Measurements from ENCODE around the gene KRTAP4-16. TPM values are rescaled to one million over a fixed set of nuclear protein-coding genes. Genes with fewer than 3 reads are reported as not detected.
A peak's percentile ranks its signal among the peaks of the same experiment; 100 is the strongest.
"Not testable (repeated sequence)": the region's sequence is repeated elsewhere in the genome, so short reads cannot be mapped to it uniquely, and the experiment has no call there.

The KRTAP4-16 gene
- total RNA-seq, 1 experiment from 2014 or later = not detected

DNA sequence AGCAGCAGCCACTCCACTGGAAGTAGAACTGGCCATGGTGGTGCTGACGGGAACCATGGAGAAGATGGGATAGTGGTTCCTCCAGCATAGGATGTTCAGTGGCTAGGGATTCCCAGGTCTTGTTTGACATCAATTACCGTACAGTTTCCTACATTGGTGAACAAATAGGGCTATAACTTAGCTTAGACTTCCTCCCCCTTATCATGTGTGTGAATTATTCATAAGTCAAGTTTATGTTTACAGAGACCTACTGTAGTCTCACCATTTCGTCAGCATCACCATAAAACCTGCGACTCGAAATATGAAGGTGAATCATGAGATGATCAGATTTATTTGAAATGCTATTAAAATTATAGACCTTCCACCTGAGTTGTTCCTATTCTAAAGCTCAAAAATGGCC, 43.3 kb downstream of the KRTAP4-16 start:
- Histone ChIP-seq H3K4me2 (peak overlapping the region; percentile 43), H3K9me2 (ENCODE audit: insufficient read depth) (no peaks in the 10 kb centered on the region), H3K4me1 (replicated peaks; ENCODE audit: insufficient read depth) (peaks cover 43% of the 10 kb centered on the region), H2AFZ (no peak overlapping the region), H3F3A (ENCODE audit: insufficient read depth, low read depth) (peaks cover 26% of the 10 kb centered on the region), H3K4me3 (no peak overlapping the region), H3K36me3 (ENCODE audit: low read depth) (0 out of 2 replicates have a peak, but pooled peaks cover 5% of the 10 kb centered on the region), H3K27me3 (ENCODE audit: insufficient read depth, low read depth) (no peaks in the 10 kb centered on the region), H3K9me3 (ENCODE audit: insufficient read depth, low read depth) (no peaks in the 10 kb centered on the region; the same call in 1 of the 2 replicates), H3K79me2 (ENCODE audit: low read depth) (no peaks in the 10 kb centered on the region), H4K20me1 (ENCODE audit: insufficient read depth) (no peaks in the 10 kb centered on the region), H3K27ac (peak overlapping the region; percentile 88)
- TF ChIP-seq EZH2 (IDR thresholded peaks at IDR 0.05; ENCODE audit: low read depth) = no peak
- DNase-seq = peak in 1 of 2 experiments; percentile 72
- ChIA-PET POLR2A (ENCODE audit: unreplicated experiment) (interaction anchor here (0.6 kb wide), 4 partner anchors 156 to 594 kb away, joined by 3 to 7 read pairs (median 6); partner anchors contain the start of gene KRT19), CTCF (no interaction called here)
- no TSS peak for BruUV-seq (replicated peaks)
- intact Hi-C loops (cut with micrococcal nuclease; ENCODE audit: unreplicated experiment) = no loop called here

DNA sequence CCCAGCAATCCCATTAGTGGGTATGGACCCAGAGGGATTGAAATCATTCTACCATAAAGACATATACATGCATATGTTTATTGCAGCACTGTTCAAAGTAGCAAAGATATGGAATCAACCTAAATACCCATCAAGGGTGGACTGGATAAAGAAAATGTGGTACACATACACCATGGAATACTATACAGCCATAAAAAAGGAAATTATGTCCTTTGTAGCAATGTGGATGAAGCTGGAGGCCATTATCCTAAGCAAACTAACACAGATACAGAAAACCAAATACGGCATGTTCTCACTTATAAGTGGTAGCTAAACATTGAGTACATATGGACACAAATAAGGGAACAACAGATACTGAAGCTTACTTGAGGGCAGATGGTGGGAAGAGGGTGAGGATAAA, 44.5 kb downstream of the KRTAP4-16 start:
- no peak overlapping the region for H3K27ac ChIP-seq
- peaks cover 26% of the 10 kb centered on the region for H3F3A ChIP-seq (ENCODE audit: insufficient read depth, low read depth)
- no peaks in the 10 kb centered on the region for H3K9me2 ChIP-seq (ENCODE audit: insufficient read depth)
- no peak overlapping the region for H2AFZ ChIP-seq
- no peak for DNase-seq
- ChIA-PET CTCF (interaction anchor here (0.6 kb wide), 1 partner anchor 97 kb away, joined by 4 read pairs; no protein-coding TSS in a partner anchor), POLR2A (ENCODE audit: unreplicated experiment) (no interaction called here)
- no TSS peak for BruUV-seq (replicated peaks)
- no peaks in the 10 kb centered on the region for H3K27me3 ChIP-seq (ENCODE audit: insufficient read depth, low read depth)
- intact Hi-C loops (cut with micrococcal nuclease; ENCODE audit: unreplicated experiment) = no loop called here
- H3K9me3 ChIP-seq (ENCODE audit: insufficient read depth, low read depth) = peaks cover 9% of the 10 kb centered on the region; the same call in 1 of the 2 replicates
- no peaks in the 10 kb centered on the region for H4K20me1 ChIP-seq (ENCODE audit: insufficient read depth)
- TF ChIP-seq, protein P1, sequence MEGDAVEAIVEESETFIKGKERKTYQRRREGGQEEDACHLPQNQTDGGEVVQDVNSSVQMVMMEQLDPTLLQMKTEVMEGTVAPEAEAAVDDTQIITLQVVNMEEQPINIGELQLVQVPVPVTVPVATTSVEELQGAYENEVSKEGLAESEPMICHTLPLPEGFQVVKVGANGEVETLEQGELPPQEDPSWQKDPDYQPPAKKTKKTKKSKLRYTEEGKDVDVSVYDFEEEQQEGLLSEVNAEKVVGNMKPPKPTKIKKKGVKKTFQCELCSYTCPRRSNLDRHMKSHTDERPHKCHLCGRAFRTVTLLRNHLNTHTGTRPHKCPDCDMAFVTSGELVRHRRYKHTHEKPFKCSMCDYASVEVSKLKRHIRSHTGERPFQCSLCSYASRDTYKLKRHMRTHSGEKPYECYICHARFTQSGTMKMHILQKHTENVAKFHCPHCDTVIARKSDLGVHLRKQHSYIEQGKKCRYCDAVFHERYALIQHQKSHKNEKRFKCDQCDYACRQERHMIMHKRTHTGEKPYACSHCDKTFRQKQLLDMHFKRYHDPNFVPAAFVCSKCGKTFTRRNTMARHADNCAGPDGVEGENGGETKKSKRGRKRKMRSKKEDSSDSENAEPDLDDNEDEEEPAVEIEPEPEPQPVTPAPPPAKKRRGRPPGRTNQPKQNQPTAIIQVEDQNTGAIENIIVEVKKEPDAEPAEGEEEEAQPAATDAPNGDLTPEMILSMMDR (conservative IDR thresholded peaks at IDR 0.05) = no peak
- no peak for TF ChIP-seq EZH2 (IDR thresholded peaks at IDR 0.05; ENCODE audit: low read depth)
- peaks cover 42% of the 10 kb centered on the region for H3K4me1 ChIP-seq (replicated peaks; ENCODE audit: insufficient read depth)
- 0 out of 2 replicates have a peak, but pooled peaks cover 5% of the 10 kb centered on the region for H3K36me3 ChIP-seq (ENCODE audit: low read depth)
- no peak overlapping the region for H3K4me3 ChIP-seq
- no peaks in the 10 kb centered on the region for H3K79me2 ChIP-seq (ENCODE audit: low read depth)
- H3K4me2 ChIP-seq = no peak overlapping the region

DNA sequence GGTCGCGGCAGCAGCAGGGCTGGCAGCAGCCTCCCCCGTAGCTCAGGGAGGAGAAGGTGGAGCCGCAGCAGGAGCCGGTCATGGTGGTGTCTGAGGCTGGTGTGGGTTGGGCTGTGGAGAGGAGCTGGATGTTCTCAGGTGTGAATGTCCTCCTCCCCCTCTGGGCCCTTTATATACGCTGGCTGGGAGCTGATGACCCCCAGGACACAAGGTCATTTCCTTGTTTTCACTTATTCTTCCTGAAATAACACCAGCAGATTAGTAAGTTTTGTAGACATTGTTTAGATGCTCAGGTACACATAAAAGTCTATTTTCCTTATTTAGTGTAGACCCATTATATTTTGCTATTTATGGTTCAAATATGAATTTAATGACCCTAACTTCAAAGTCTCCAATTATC, 46.9 kb downstream of the KRTAP4-16 start, which contains the start of gene KRTAP2-2:
TSS of gene KRTAP2-2 (minus strand) at position 101 of the 400 bp plus-strand sequence. CDS start at position 82, 19 bp downstream.
- H3K4me3 ChIP-seq; H3K27ac ChIP-seq; H3K9me3 ChIP-seq (ENCODE audit: insufficient read depth, low read depth); H3K4me2 ChIP-seq; H3K79me2 ChIP-seq (ENCODE audit: low read depth); H3K36me3 ChIP-seq (ENCODE audit: low read depth); H3K9me2 ChIP-seq (ENCODE audit: insufficient read depth); H2AFZ ChIP-seq; intact Hi-C loops (cut with micrococcal nuclease; ENCODE audit: unreplicated experiment); DNase-seq; BruUV-seq (replicated peaks); H4K20me1 ChIP-seq (ENCODE audit: insufficient read depth); POLR2A ChIA-PET (ENCODE audit: unreplicated experiment); H3K27me3 ChIP-seq (ENCODE audit: insufficient read depth, low read depth); CTCF ChIA-PET: not testable (repeated sequence)
- Histone ChIP-seq H3K4me1 (replicated peaks; ENCODE audit: insufficient read depth) (peaks cover 24% of the 10 kb centered on the region), H3F3A (ENCODE audit: insufficient read depth, low read depth) (peaks cover 18% of the 10 kb centered on the region)

DNA sequence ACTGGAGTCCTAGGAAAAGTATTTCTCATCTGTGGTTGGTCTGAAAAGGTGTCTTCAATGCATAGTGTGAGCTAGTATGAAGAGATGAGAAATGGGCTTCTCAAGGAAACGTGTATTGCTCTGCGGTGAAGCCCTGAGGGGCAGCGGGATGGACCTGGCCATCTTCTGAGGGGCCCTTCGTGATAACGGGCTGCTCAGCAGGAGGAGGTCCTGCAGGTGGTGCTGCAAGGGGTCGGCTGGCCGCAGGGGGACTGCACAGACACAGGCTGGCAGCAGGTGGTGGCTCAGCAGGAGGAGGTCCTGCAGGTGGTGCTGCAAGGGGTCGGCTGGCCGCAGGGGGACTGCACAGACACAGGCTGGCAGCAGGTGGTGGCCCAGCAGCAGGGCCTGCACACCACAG, 47.5 kb downstream of the KRTAP4-16 start:
- H3K27ac ChIP-seq; BruUV-seq (replicated peaks); DNase-seq; CTCF ChIA-PET; H3K79me2 ChIP-seq (ENCODE audit: low read depth); H3K4me2 ChIP-seq; H3K27me3 ChIP-seq (ENCODE audit: insufficient read depth, low read depth); H3K36me3 ChIP-seq (ENCODE audit: low read depth); H3K9me2 ChIP-seq (ENCODE audit: insufficient read depth); H3K4me3 ChIP-seq; H3K9me3 ChIP-seq (ENCODE audit: insufficient read depth, low read depth); H2AFZ ChIP-seq; intact Hi-C loops (cut with micrococcal nuclease; ENCODE audit: unreplicated experiment); POLR2A ChIA-PET (ENCODE audit: unreplicated experiment); H4K20me1 ChIP-seq (ENCODE audit: insufficient read depth): not testable (repeated sequence)
- peaks cover 27% of the 10 kb centered on the region for H3K4me1 ChIP-seq (replicated peaks; ENCODE audit: insufficient read depth)
- H3F3A ChIP-seq (ENCODE audit: insufficient read depth, low read depth) = peaks cover 21% of the 10 kb centered on the region

Measured in PC-9 (cell line).